ENCODE data around the gene RGL3. TPM values are rescaled to one million over a fixed set of nuclear protein-coding genes. Genes with fewer than 3 reads are reported as not detected.
"Not testable (repeated sequence)": the region's sequence is repeated elsewhere in the genome, so short reads cannot be mapped to it uniquely, and the experiment has no call there.

RGL3 gene
- total RNA-seq, 1 donor from 2014 or later, result 0.49 TPM

- peak overlapping the region; percentile 58 for H3K4me3 Mint-ChIP-seq
- no peaks in the 10 kb centered on the region for H3K36me3 ChIP-seq
- H3K4me2 ChIP-seq, result no peak overlapping the region
- no peak overlapping the region for H3K4me3 ChIP-seq
- H3F3A ChIP-seq (ENCODE audit: low read depth), result peaks cover 4% of the 10 kb centered on the region
- no peak overlapping the region for H3K27ac ChIP-seq
- H3K27me3 ChIP-seq, result no peaks in the 10 kb centered on the region
- no peak overlapping the region for H2AFZ ChIP-seq (replicated peaks)
- peaks cover 2% of the 10 kb centered on the region for H3K4me1 Mint-ChIP-seq
- no peak for DNase-seq (ENCODE audit: low spot score)
- H3K36me3 Mint-ChIP-seq, result peaks cover under 1% of the 10 kb centered on the region
- H3K9me3 Mint-ChIP-seq, result no peaks in the 10 kb centered on the region
- H3K4me1 ChIP-seq, result no peaks in the 10 kb centered on the region
- no peaks in the 10 kb centered on the region for H4K20me1 ChIP-seq (ENCODE audit: low read depth)
- H3K79me2 ChIP-seq (ENCODE audit: low read depth), result no peaks in the 10 kb centered on the region
- peak overlapping the region; percentile 86 for H3K27ac Mint-ChIP-seq
- no peak overlapping the region for H3K9ac ChIP-seq
- TF ChIP-seq EZH2 (IDR thresholded peaks at IDR 0.05) (no peak), CTCF (IDR thresholded peaks at IDR 0.05) (no peak), EZH2phosphoT487 (IDR thresholded peaks at IDR 0.05) (no peak)
- peaks cover 3% of the 10 kb centered on the region for H3K27me3 Mint-ChIP-seq (ENCODE audit: insufficient read depth, low read depth)
- no peaks in the 10 kb centered on the region for H3K9me3 ChIP-seq (ENCODE audit: low read depth)
Measured at GRCh38 chr19:11458236-11458900, 39.3 kb upstream of the RGL3 start.

GRCh38 chr19:11457831-11458230 is 38.7 kb upstream of the RGL3 start:
- H4K20me1 ChIP-seq (ENCODE audit: low read depth), result no peaks in the 10 kb centered on the region
- no peak for DNase-seq (ENCODE audit: low spot score)
- peaks cover 2% of the 10 kb centered on the region for H3K36me3 Mint-ChIP-seq
- H2AFZ ChIP-seq (replicated peaks), result no peak overlapping the region
- H3K27ac Mint-ChIP-seq, result no peak overlapping the region
- H3K4me1 ChIP-seq, result peaks cover 3% of the 10 kb centered on the region
- no peaks in the 10 kb centered on the region for H3K36me3 ChIP-seq
- H3K27ac ChIP-seq, result no peak overlapping the region
- H3K4me2 ChIP-seq, result no peak overlapping the region
- peaks cover 4% of the 10 kb centered on the region for H3K4me1 Mint-ChIP-seq
- TF ChIP-seq CTCF (IDR thresholded peaks at IDR 0.05) (no peak), EZH2phosphoT487 (IDR thresholded peaks at IDR 0.05) (no peak), EZH2 (IDR thresholded peaks at IDR 0.05) (no peak)
- no peak overlapping the region for H3K9ac ChIP-seq
- H3K4me3 Mint-ChIP-seq, result no peak overlapping the region
- no peaks in the 10 kb centered on the region for H3K9me3 Mint-ChIP-seq
- H3K9me3 ChIP-seq (ENCODE audit: low read depth), result no peaks in the 10 kb centered on the region
- H3K79me2 ChIP-seq (ENCODE audit: low read depth), result no peaks in the 10 kb centered on the region
- no peaks in the 10 kb centered on the region for H3F3A ChIP-seq (ENCODE audit: low read depth)
- H3K27me3 Mint-ChIP-seq (ENCODE audit: insufficient read depth, low read depth), result peaks cover 3% of the 10 kb centered on the region
- no peaks in the 10 kb centered on the region for H3K27me3 ChIP-seq
- no peak overlapping the region for H3K4me3 ChIP-seq

- Mint-ChIP-seq H3K4me1 (peaks cover 11% of the 10 kb centered on the region), H3K4me3 (no peak overlapping the region), H3K27ac (no peak overlapping the region), H3K27me3 (ENCODE audit: insufficient read depth, low read depth) (peaks cover 3% of the 10 kb centered on the region), H3K36me3 (peaks cover 2% of the 10 kb centered on the region), H3K9me3 (no peaks in the 10 kb centered on the region)
- H3K4me3 ChIP-seq, result no peak overlapping the region
- H3K9ac ChIP-seq, result no peak overlapping the region
- no peak overlapping the region for H3K4me2 ChIP-seq
- H3K27ac ChIP-seq, result no peak overlapping the region
- peaks cover 4% of the 10 kb centered on the region for H3F3A ChIP-seq (ENCODE audit: low read depth)
- no peaks in the 10 kb centered on the region for H3K79me2 ChIP-seq (ENCODE audit: low read depth)
- H2AFZ ChIP-seq (replicated peaks), result no peak overlapping the region
- no peaks in the 10 kb centered on the region for H3K9me3 ChIP-seq (ENCODE audit: low read depth)
- peaks cover 9% of the 10 kb centered on the region for H3K4me1 ChIP-seq
- H3K36me3 ChIP-seq, result no peaks in the 10 kb centered on the region
- H4K20me1 ChIP-seq (ENCODE audit: low read depth), result no peaks in the 10 kb centered on the region
- DNase-seq (ENCODE audit: low spot score), result no peak
- H3K27me3 ChIP-seq, result no peaks in the 10 kb centered on the region
- no peak for TF ChIP-seq EZH2phosphoT487 (IDR thresholded peaks at IDR 0.05)
Measured at GRCh38 chr19:11457115-11457514, 38.0 kb upstream of the RGL3 start.

GRCh38 chr19:11456659-11457058 is 37.5 kb upstream of the RGL3 start:
- Histone ChIP-seq H3K9ac (no peak overlapping the region), H3K79me2 (ENCODE audit: low read depth) (no peaks in the 10 kb centered on the region), H2AFZ (replicated peaks) (no peak overlapping the region), H4K20me1 (ENCODE audit: low read depth) (no peaks in the 10 kb centered on the region), H3K4me2 (no peak overlapping the region), H3K4me1 (peaks cover 13% of the 10 kb centered on the region), H3K27ac (no peak overlapping the region), H3K27me3 (no peaks in the 10 kb centered on the region), H3F3A (ENCODE audit: low read depth) (peaks cover 8% of the 10 kb centered on the region), H3K36me3 (no peaks in the 10 kb centered on the region), H3K4me3 (no peak overlapping the region), H3K9me3 (ENCODE audit: low read depth) (no peaks in the 10 kb centered on the region)
- Mint-ChIP-seq H3K4me3 (no peak overlapping the region), H3K4me1 (peaks cover 14% of the 10 kb centered on the region), H3K36me3 (peaks cover 2% of the 10 kb centered on the region), H3K27ac (no peak overlapping the region), H3K27me3 (ENCODE audit: insufficient read depth, low read depth) (peaks cover 3% of the 10 kb centered on the region), H3K9me3 (no peaks in the 10 kb centered on the region)
- no peak for TF ChIP-seq EZH2 (IDR thresholded peaks at IDR 0.05)
- no peak for TF ChIP-seq CTCF (IDR thresholded peaks at IDR 0.05)
- no peak for TF ChIP-seq EZH2phosphoT487 (IDR thresholded peaks at IDR 0.05)
- DNase-seq (ENCODE audit: low spot score), result no peak

GRCh38 chr19:11455233-11455554 is 36.1 kb upstream of the RGL3 start:
- H3K27me3 ChIP-seq; H3K4me3 ChIP-seq; H3K79me2 ChIP-seq (ENCODE audit: low read depth); H2AFZ ChIP-seq (replicated peaks); DNase-seq (ENCODE audit: low spot score); H3K36me3 ChIP-seq; H3K9me3 Mint-ChIP-seq; H3K9me3 ChIP-seq (ENCODE audit: low read depth); H3K9ac ChIP-seq; H4K20me1 ChIP-seq (ENCODE audit: low read depth); H3K36me3 Mint-ChIP-seq; H3K27ac ChIP-seq; H3K4me2 ChIP-seq; H3K27me3 Mint-ChIP-seq (ENCODE audit: insufficient read depth, low read depth): not testable (repeated sequence)
- H3K4me3 Mint-ChIP-seq, result peak overlapping the region; percentile 33
- Histone ChIP-seq H3K4me1 (peaks cover 22% of the 10 kb centered on the region), H3F3A (ENCODE audit: low read depth) (peaks cover 19% of the 10 kb centered on the region)
- H3K27ac Mint-ChIP-seq, result peak overlapping the region; percentile 33
- H3K4me1 Mint-ChIP-seq, result peaks cover 21% of the 10 kb centered on the region
